ENCODE results near the gene DRAXIN.
A peak's percentile ranks its signal among the peaks of the same experiment; 100 is the strongest.

The DRAXIN gene

GRCh38 chr1:11681071-11681771 is 10.3 kb upstream of the DRAXIN start, which contains the start of gene MAD2L2 (continued):
- peak; percentile 72; the same call in 1 of the 2 replicates for TF ChIP-seq ZBTB11 (tag by site-specific recombination; conservative IDR thresholded peaks at IDR 0.05; ENCODE audit: low read depth)
- TF ChIP-seq ZNF629 (tag by site-specific recombination; IDR thresholded peaks at IDR 0.05): peak; percentile 35; the same call in 1 of the 2 replicates
- TF ChIP-seq MZF1 (tag by site-specific recombination; IDR thresholded peaks at IDR 0.05; ENCODE audit: borderline replicate concordance): 0 out of 2 replicates have a peak, but pooled peaks have one; percentile 53
- peak; percentile 42; the same call in 1 of the 2 replicates for TF ChIP-seq ZNF600 (tag by site-specific recombination; IDR thresholded peaks at IDR 0.05)
- no peak for TF ChIP-seq AEBP2 (tag by site-specific recombination; IDR thresholded peaks at IDR 0.05; ENCODE audit: borderline replicate concordance)
- no peak for TF ChIP-seq ZNF518A (tag by site-specific recombination; conservative IDR thresholded peaks at IDR 0.05; ENCODE audit: low read depth)
- TF ChIP-seq ZNF335 (tag by site-specific recombination; conservative IDR thresholded peaks at IDR 0.05): peak; percentile 86
- no peak for TF ChIP-seq ZNF239 (tag by site-specific recombination; IDR thresholded peaks at IDR 0.05)
- 0 out of 2 replicates have a peak, but pooled peaks have one; percentile 26 for TF ChIP-seq ZNF362 (tag by site-specific recombination; IDR thresholded peaks at IDR 0.05)
- TF ChIP-seq PRDM1 (tag by site-specific recombination; IDR thresholded peaks at IDR 0.05): peak; percentile 7; the same call in 1 of the 2 replicates
- no peak for TF ChIP-seq ZNF623 (tag by site-specific recombination; IDR thresholded peaks at IDR 0.05)
- peak; percentile 89 for TF ChIP-seq ZFHX2 (tag by site-specific recombination; conservative IDR thresholded peaks at IDR 0.05)
- TF ChIP-seq ZNF514 (tag by site-specific recombination; IDR thresholded peaks at IDR 0.05): no peak
- TF ChIP-seq ZNF2 (tag by site-specific recombination; IDR thresholded peaks at IDR 0.05): no peak
- TF ChIP-seq ZNF423 (tag by site-specific recombination; IDR thresholded peaks at IDR 0.05): no peak
- peak; percentile 58 for TF ChIP-seq ZXDB (tag by site-specific recombination; IDR thresholded peaks at IDR 0.05)
- TF ChIP-seq ZNF596 (tag by site-specific recombination; IDR thresholded peaks at IDR 0.05): peak; percentile 54
- no peak for TF ChIP-seq ZNF473 (tag by site-specific recombination; IDR thresholded peaks at IDR 0.05)
- peak; percentile 91 for TF ChIP-seq EGR2 (tag by site-specific recombination; IDR thresholded peaks at IDR 0.05; ENCODE audit: low read depth)
- TF ChIP-seq SCRT1 (tag by site-specific recombination; IDR thresholded peaks at IDR 0.05; ENCODE audit: borderline replicate concordance): no peak
- TF ChIP-seq WT1 (tag by site-specific recombination; IDR thresholded peaks at IDR 0.05): peak; percentile 53
- peak; percentile 76 for TF ChIP-seq GLIS2 (tag by site-specific recombination; IDR thresholded peaks at IDR 0.05)
- 0 out of 2 replicates have a peak, but pooled peaks have one; percentile 51 for TF ChIP-seq ZNF660 (tag by site-specific recombination; IDR thresholded peaks at IDR 0.05)
- TF ChIP-seq KLF1 (tag by site-specific recombination; IDR thresholded peaks at IDR 0.05): peak; percentile 76
- peak; percentile 86 for TF ChIP-seq GLIS1 (tag by site-specific recombination; IDR thresholded peaks at IDR 0.05)
- peak; percentile 52 for TF ChIP-seq SP7 (tag by site-specific recombination; IDR thresholded peaks at IDR 0.05)
- 0 out of 2 replicates have a peak, but pooled peaks have one; percentile 30 for TF ChIP-seq ZSCAN18 (tag by site-specific recombination; IDR thresholded peaks at IDR 0.05)

Measured in HEK293 (cell line).